ENCODE results near the gene COL7A1. TPM values are rescaled to one million over a fixed set of nuclear protein-coding genes. Genes with fewer than 3 reads are reported as not detected.
"Not testable (repeated sequence)": the region's sequence is repeated elsewhere in the genome, so short reads cannot be mapped to it uniquely, and the experiment has no call there.

The COL7A1 gene
- total RNA-seq, 4 donors from 2014 or later, result 159 to 393 (median 199) TPM

GRCh38 chr3:48536785-48537184 lies 58.3 kb downstream of the COL7A1 start:
- 71 to 78% methylated on average over 1 to 5 of the region's 5 CpGs for WGBS, 2 donors
- intact Hi-C loops (cut with DNase I; ENCODE audit: low total_unique reads), result no loop called here

GRCh38 chr3:48536116-48536515 lies 59.0 kb downstream of the COL7A1 start:
- intact Hi-C loops (cut with DNase I; ENCODE audit: low total_unique reads), result no loop called here
- H3K4me3 ChIP-seq (ENCODE audit: low read depth, poor library complexity, severe bottlenecking), result no peak overlapping the region
- 84 to 91% methylated on average over 14 to 19 of the region's 19 CpGs for WGBS, 2 donors
- TF ChIP-seq POLR2A (IDR thresholded peaks at IDR 0.05) (no peak), CTCF (IDR thresholded peaks at IDR 0.05) (no peak)
- no peak for DNase-seq (ENCODE audit: low spot score in 2 of 2)

More at GRCh38 chr3:48536785-48537184, 58.3 kb downstream of the COL7A1 start:
- no peak overlapping the region for H3K4me3 ChIP-seq (ENCODE audit: low read depth, poor library complexity, severe bottlenecking)
- no peak for DNase-seq (ENCODE audit: low spot score in 2 of 2)
- no peak for TF ChIP-seq POLR2A (IDR thresholded peaks at IDR 0.05)
- TF ChIP-seq CTCF (IDR thresholded peaks at IDR 0.05), result no peak

- no peak for DNase-seq (ENCODE audit: low spot score in 2 of 2)
- intact Hi-C loops (cut with DNase I; ENCODE audit: low total_unique reads), result no loop called here
- no peak overlapping the region for H3K4me3 ChIP-seq (ENCODE audit: low read depth, poor library complexity, severe bottlenecking)
- no peak for TF ChIP-seq POLR2A (IDR thresholded peaks at IDR 0.05)
- TF ChIP-seq CTCF (IDR thresholded peaks at IDR 0.05), result no peak
- 70 to 72% methylated on average over 4 of the region's 4 CpGs for WGBS, 2 donors
These were observed 59.6 kb downstream of the COL7A1 start for GRCh38 chr3:48535578-48535977.

- H3K4me3 ChIP-seq (ENCODE audit: low read depth, poor library complexity, severe bottlenecking), result no peak overlapping the region
- 91 to 92% methylated on average over 2 of the region's 2 CpGs for whole genome bisulfite sequencing, 2 donors
- intact Hi-C loops (cut with DNase I; ENCODE audit: low total_unique reads), result no loop called here
- no peak for TF ChIP-seq CTCF (IDR thresholded peaks at IDR 0.05)
- TF ChIP-seq POLR2A (IDR thresholded peaks at IDR 0.05), result no peak
- no peak for DNase-seq (ENCODE audit: low spot score in 2 of 2)
These were observed 62.2 kb downstream of the COL7A1 start for GRCh38 chr3:48532977-48533337.

GRCh38 chr3:48532271-48532976 lies 62.7 kb downstream of the COL7A1 start:
- no peak for TF ChIP-seq CTCF (IDR thresholded peaks at IDR 0.05)
- no peak for TF ChIP-seq POLR2A (IDR thresholded peaks at IDR 0.05)
- H3K4me3 ChIP-seq (ENCODE audit: low read depth, poor library complexity, severe bottlenecking), result no peak overlapping the region
- WGBS, 2 donors, result 89 to 92% methylated on average over 6 of the region's 6 CpGs
- intact Hi-C loops (cut with DNase I; ENCODE audit: low total_unique reads), result no loop called here
- DNase-seq (ENCODE audit: low spot score in 2 of 2), result no peak

GRCh38 chr3:48530701-48531100 lies 64.4 kb downstream of the COL7A1 start:
- DNase-seq (ENCODE audit: low spot score in 2 of 2); H3K4me3 ChIP-seq (ENCODE audit: low read depth, poor library complexity, severe bottlenecking); intact Hi-C loops (cut with DNase I; ENCODE audit: low total_unique reads): not testable (repeated sequence)
- WGBS, 2 donors, result 92% methylated on average over 4 of the region's 4 CpGs
